ENCODE data around the gene PSME2. TPM values are rescaled to one million over a fixed set of nuclear protein-coding genes. Genes with fewer than 3 reads are reported as not detected.

Gene PSME2
- total and polyA plus RNA-seq, 2 of the 13 experiments (the other 11 are each of a cell fraction or from before 2014, with no cell fraction given): 332 to 716 TPM

DNA sequence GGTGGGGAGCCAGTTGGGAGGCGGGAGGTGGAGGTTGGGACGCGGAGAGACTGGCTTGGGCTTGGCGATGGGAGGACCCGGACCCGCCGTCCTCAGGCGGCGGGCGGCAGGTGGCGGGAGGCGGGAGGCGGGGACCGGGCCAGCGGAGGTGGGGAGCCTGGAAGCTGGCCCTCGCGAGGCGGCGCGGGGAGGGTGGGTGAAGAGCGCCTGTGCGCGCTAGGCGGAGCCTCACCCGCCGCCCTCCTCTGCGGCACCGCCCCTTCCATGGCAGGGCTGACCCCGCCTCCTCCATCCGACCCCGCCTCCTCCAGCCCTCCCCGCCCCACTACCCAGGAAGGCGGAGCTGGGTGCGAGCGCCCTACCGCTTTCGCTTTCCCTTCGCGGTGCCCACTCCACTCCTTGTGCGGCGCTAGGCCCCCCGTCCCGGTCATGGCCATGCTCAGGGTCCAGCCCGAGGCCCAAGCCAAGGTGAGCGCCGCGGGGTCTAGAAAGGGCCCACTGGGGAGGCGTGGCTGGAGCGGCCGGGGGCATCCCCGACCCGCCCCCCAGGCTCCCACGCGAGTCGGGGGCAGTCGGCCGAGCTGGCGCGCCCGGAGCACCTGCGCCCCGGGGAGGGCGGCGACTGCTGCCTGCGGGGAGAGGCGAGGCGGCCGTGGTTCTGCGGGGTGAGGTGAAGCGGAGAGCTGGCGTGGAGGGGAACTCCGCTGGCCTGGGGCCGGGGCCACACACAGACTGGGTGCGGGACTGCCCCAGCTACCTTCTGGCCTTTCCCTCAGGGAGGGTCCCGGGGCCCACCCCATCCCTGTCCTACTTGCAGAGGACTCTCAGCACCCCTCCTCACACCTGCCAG is 10.4 kb downstream of the PSME2 start, which contains the start of gene PSME1 (continued):
- TF ChIP-seq, protein P1, sequence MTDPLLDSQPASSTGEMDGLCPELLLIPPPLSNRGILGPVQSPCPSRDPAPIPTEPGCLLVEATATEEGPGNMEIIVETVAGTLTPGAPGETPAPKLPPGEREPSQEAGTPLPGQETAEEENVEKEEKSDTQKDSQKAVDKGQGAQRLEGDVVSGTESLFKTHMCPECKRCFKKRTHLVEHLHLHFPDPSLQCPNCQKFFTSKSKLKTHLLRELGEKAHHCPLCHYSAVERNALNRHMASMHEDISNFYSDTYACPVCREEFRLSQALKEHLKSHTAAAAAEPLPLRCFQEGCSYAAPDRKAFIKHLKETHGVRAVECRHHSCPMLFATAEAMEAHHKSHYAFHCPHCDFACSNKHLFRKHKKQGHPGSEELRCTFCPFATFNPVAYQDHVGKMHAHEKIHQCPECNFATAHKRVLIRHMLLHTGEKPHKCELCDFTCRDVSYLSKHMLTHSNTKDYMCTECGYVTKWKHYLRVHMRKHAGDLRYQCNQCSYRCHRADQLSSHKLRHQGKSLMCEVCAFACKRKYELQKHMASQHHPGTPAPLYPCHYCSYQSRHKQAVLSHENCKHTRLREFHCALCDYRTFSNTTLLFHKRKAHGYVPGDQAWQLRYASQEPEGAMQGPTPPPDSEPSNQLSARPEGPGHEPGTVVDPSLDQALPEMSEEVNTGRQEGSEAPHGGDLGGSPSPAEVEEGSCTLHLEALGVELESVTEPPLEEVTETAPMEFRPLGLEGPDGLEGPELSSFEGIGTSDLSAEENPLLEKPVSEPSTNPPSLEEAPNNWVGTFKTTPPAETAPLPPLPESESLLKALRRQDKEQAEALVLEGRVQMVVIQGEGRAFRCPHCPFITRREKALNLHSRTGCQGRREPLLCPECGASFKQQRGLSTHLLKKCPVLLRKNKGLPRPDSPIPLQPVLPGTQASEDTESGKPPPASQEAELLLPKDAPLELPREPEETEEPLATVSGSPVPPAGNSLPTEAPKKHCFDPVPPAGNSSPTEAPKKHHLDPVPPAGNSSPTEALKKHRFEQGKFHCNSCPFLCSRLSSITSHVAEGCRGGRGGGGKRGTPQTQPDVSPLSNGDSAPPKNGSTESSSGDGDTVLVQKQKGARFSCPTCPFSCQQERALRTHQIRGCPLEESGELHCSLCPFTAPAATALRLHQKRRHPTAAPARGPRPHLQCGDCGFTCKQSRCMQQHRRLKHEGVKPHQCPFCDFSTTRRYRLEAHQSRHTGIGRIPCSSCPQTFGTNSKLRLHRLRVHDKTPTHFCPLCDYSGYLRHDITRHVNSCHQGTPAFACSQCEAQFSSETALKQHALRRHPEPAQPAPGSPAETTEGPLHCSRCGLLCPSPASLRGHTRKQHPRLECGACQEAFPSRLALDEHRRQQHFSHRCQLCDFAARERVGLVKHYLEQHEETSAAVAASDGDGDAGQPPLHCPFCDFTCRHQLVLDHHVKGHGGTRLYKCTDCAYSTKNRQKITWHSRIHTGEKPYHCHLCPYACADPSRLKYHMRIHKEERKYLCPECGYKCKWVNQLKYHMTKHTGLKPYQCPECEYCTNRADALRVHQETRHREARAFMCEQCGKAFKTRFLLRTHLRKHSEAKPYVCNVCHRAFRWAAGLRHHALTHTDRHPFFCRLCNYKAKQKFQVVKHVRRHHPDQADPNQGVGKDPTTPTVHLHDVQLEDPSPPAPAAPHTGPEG (CRISPR knock-in tag; IDR thresholded peaks at IDR 0.05): peak; percentile 92
- TF ChIP-seq ZSCAN20 (CRISPR knock-in tag; IDR thresholded peaks at IDR 0.05; ENCODE audit: borderline replicate concordance): peak; percentile 91
- peak; percentile 90 for TF ChIP-seq SRSF1 (optimal IDR thresholded peaks at IDR 0.05; ENCODE audit: low read depth, low read length)
- peak; percentile 6 for TF ChIP-seq ZIK1 (CRISPR knock-in tag; IDR thresholded peaks at IDR 0.05; ENCODE audit: borderline replicate concordance, low read depth)
- TF ChIP-seq, protein P2, sequence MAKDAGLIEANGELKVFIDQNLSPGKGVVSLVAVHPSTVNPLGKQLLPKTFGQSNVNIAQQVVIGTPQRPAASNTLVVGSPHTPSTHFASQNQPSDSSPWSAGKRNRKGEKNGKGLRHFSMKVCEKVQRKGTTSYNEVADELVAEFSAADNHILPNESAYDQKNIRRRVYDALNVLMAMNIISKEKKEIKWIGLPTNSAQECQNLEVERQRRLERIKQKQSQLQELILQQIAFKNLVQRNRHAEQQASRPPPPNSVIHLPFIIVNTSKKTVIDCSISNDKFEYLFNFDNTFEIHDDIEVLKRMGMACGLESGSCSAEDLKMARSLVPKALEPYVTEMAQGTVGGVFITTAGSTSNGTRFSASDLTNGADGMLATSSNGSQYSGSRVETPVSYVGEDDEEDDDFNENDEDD (CRISPR knock-in tag; IDR thresholded peaks at IDR 0.05; ENCODE audit: borderline replicate concordance): peak; percentile 93
- TF ChIP-seq, protein P3, sequence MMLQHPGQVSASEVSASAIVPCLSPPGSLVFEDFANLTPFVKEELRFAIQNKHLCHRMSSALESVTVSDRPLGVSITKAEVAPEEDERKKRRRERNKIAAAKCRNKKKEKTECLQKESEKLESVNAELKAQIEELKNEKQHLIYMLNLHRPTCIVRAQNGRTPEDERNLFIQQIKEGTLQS (CRISPR knock-in tag; IDR thresholded peaks at IDR 0.05): no peak
- TF ChIP-seq ZNF337 (CRISPR knock-in tag; IDR thresholded peaks at IDR 0.05; ENCODE audit: borderline replicate concordance, low read depth): peak; percentile 82; the same call in 1 of the 2 replicates
- TF ChIP-seq, protein P4, sequence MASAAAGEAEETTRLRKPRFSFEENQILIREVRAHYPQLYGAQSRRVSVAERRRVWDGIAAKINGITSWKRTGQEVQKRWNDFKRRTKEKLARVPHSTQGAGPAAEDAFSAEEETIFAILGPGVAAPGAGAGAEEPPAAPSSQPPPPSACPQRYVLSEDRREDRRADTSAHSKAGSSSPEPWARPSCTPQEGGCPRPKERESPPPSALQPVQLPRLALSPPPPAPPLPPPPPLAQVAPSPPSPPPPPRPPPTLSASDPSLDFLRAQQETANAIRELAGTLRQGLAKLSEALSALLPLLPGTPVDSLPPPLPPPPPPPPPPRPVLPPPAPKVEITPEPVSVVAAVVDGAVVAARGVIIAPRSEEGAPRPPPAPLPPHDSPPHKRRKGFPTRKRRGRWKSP (CRISPR knock-in tag; IDR thresholded peaks at IDR 0.05): no peak
- peak; percentile 62; the same call in 1 of the 2 replicates for TF ChIP-seq TEAD2 (CRISPR knock-in tag; IDR thresholded peaks at IDR 0.05)
- TF ChIP-seq KDM4B (CRISPR knock-in tag; IDR thresholded peaks at IDR 0.05): peak; percentile 9; the same call in 1 of the 2 replicates
- TF ChIP-seq HDAC1 (CRISPR knock-in tag; IDR thresholded peaks at IDR 0.05): no peak
- TF ChIP-seq, protein P5, sequence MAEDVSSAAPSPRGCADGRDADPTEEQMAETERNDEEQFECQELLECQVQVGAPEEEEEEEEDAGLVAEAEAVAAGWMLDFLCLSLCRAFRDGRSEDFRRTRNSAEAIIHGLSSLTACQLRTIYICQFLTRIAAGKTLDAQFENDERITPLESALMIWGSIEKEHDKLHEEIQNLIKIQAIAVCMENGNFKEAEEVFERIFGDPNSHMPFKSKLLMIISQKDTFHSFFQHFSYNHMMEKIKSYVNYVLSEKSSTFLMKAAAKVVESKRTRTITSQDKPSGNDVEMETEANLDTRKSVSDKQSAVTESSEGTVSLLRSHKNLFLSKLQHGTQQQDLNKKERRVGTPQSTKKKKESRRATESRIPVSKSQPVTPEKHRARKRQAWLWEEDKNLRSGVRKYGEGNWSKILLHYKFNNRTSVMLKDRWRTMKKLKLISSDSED (CRISPR knock-in tag; IDR thresholded peaks at IDR 0.05): peak; percentile 0; the same call in 1 of the 2 replicates
- TF ChIP-seq ZSCAN30 (CRISPR knock-in tag; IDR thresholded peaks at IDR 0.05): no peak
- peak; percentile 61; the same call in 1 of the 2 replicates for TF ChIP-seq ZNF749 (CRISPR knock-in tag; IDR thresholded peaks at IDR 0.05; ENCODE audit: borderline replicate concordance)
- TF ChIP-seq ZSCAN21 (CRISPR knock-in tag; IDR thresholded peaks at IDR 0.05; ENCODE audit: borderline replicate concordance): peak; percentile 78
- 0 out of 2 replicates have a peak, but pooled peaks have one; percentile 20 for TF ChIP-seq MEIS2 (CRISPR knock-in tag; IDR thresholded peaks at IDR 0.05)
- TF ChIP-seq, protein P6, sequence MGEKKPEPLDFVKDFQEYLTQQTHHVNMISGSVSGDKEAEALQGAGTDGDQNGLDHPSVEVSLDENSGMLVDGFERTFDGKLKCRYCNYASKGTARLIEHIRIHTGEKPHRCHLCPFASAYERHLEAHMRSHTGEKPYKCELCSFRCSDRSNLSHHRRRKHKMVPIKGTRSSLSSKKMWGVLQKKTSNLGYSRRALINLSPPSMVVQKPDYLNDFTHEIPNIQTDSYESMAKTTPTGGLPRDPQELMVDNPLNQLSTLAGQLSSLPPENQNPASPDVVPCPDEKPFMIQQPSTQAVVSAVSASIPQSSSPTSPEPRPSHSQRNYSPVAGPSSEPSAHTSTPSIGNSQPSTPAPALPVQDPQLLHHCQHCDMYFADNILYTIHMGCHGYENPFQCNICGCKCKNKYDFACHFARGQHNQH (CRISPR knock-in tag; IDR thresholded peaks at IDR 0.05): peak; percentile 95
